ENCODE measurements around the gene CRTC1. TPM values are rescaled to one million over a fixed set of nuclear protein-coding genes. Genes with fewer than 3 reads are reported as not detected.
"Not testable (repeated sequence)": the region's sequence is repeated elsewhere in the genome, so short reads cannot be mapped to it uniquely, and the experiment has no call there.

The CRTC1 gene
- total RNA-seq, 1 experiment from 2014 or later, result 1.4 TPM

DNA sequence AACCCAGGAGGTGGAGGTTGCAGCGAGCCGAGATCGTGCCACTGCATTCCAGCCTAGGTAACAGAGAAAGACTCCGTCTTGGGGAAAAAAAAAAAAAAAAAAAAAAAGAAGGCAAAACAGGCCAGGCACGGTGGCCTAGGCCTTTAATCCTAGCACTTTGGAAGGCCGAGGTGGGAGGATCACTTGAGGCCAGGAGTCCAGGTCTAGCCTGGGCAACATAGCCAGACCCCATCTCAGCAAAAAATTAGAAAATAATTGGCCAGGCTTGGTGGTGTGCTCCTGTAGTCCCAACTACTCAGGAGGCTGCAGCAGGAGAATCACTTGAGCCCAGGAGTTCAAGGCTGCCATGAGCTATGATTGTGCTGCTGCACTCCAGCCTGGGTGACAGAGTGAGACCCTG is 43.4 kb downstream of the CRTC1 start:
- DNase-seq (ENCODE audit: low spot score), result no peak

DNA sequence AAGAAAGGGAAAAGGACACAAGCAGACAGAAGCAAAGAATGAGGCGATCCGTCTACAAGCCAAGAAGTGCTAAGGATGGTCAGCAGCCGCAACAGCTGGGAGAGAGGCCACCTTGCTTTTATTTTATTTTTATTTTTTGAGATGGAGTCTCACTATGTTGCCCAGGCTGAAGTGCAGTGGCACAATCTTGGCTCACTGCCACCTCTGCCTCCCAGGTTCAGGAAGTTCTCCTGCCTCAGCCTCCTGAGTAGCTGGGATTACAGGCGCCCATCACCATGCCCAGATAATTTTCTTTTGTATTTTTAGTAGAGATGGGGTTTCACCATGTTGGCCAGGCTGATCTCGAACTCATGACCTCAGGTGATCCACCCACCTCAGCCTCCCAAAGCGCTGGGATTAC is 44.1 kb downstream of the CRTC1 start:
- not testable (repeated sequence) for DNase-seq (ENCODE audit: low spot score)

DNA sequence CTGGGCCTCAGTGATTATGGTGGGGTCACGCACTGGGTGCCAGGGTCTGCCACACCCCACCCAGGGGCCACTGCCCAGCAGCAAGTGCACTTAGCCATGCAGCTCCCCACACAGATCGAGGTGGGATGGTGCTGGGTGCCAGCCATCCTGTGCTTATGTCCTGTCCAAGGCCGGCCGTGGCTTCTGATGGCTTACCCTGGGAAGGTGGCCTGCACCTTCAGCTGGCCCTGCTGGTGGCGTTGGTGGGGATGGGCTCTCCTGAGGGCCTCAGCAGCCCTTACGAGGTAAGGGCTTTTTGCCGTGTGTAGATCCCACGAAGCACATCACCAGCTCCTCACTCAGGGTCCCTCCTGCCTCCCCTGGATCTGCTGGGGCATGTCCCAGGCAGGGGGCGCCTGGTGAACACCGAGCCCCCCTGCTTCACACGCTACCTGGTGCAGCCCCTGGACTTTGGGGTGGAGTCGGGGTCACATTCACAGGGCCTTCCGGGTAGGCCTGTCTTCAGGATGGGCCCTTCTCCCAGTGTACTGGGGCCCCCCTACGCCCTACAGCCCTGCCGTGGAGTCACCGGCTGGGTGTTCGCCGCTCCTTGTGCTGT is 46.6 kb downstream of the CRTC1 start:
- DNase-seq (ENCODE audit: low spot score), result no peak

DNA sequence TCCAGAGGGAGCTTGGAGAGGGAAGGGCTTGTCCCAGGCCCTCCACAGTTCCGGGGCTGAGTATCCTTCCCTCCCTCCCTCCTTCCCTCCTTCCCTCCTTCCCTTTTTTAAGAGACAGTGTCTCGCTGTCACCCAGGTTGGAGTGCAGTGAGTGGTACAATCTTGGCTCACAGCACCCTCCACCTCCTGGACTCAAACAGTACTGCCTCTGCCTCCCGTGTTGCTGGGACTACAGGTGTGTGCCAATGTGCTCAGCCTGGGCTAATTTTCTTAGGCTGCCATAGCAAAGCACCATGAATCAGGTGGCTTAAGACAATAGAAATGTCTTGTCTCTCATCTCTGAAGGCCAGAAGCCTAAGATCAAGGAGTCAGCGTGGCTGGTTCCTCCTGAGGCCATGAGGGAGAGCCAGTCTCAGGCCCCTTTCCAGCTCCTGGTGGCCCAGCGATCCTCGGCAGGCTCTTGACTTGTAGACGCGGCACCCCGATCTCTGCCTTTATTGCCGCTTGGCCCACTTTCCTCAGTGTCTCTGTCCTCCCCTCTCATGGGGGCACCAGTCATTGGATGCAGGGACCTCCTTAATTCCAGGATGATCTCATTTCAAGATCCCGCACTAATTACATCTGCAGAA is 47.5 kb downstream of the CRTC1 start:
- no peak for DNase-seq (ENCODE audit: low spot score)

DNA sequence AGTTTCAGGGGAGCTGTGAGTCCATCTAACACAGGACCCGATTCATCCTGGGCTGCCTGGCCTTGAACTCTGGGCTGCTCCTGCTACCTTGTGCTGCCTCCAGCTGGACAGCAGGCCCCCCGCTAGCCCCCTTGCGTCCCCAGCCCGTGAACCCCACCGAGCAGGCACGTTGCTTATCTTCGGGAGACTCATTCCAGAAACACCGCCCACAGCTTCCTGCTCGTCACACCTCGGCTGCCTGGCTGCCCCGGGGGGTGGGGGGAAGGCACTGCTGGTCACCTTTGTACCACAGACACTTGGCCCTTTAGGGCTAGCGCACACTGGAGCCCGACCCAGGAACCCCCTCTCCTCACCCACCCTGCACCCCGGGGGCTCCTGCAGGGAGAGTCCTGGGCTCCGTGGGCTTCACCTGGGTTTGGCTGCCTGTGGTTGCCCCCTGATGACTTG is 48.1 kb downstream of the CRTC1 start:
- DNase-seq (ENCODE audit: low spot score), result no peak

DNA sequence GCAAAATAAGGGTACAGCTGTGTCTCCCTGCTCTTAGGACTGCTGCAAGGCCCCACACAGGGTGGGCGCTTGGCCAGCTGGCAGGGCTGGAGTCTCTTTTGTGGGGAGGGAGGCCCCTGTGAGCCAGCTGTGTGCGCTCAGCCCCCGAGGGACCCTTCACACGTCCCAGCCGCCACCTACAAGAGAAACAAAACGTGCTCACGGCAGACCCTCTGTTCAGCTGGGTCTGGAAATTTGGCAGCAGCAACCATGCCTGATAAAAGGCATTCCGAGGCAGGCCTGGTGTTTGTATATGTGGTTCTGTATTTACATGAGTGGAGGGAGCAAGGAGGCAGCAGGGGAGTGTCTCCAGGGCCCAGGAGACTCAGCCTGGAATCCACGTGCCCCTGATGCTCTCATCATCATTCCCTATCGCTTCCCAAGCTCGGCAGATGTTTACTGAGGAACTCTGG is 49.7 kb downstream of the CRTC1 start:
- DNase-seq (ENCODE audit: low spot score), result no peak

GRCh38 chr19:18733762-18734332 is 50.4 kb downstream of the CRTC1 start:
- not testable (repeated sequence) for DNase-seq (ENCODE audit: low spot score)

- no peak for DNase-seq (ENCODE audit: low spot score)
These were observed 51.8 kb downstream of the CRTC1 start for GRCh38 chr19:18735324-18735723.

- no peak for DNase-seq (ENCODE audit: low spot score)
These were observed 52.3 kb downstream of the CRTC1 start for GRCh38 chr19:18735752-18736151.

GRCh38 chr19:18736415-18737336 is 53.2 kb downstream of the CRTC1 start:
- DNase-seq (ENCODE audit: low spot score), result no peak

- DNase-seq (ENCODE audit: low spot score), result no peak
These were observed 54.0 kb downstream of the CRTC1 start for GRCh38 chr19:18737337-18737953.

DNA sequence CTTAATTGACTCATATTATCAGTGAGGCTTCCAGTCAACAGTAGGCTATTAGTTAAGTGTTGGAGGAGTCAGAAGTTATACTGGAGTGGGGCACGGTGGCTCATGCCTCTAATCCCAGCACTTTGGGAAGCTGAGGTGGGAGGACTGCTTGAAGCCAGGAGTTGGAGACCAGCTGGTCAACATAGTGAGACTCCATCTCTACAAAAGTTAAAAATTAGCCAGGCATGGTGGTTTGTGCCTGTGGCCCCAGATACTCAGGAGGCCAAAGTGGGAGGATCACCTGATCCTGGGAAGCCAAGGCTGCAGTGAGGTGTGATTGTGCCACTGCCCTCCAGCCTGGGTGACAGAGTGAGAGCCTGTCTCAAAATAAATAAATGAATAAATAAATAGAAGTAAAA is 54.5 kb downstream of the CRTC1 start:
- DNase-seq (ENCODE audit: low spot score), result no peak

- no peak for DNase-seq (ENCODE audit: low spot score)
These were observed 55.6 kb downstream of the CRTC1 start for GRCh38 chr19:18738961-18739690.

DNA sequence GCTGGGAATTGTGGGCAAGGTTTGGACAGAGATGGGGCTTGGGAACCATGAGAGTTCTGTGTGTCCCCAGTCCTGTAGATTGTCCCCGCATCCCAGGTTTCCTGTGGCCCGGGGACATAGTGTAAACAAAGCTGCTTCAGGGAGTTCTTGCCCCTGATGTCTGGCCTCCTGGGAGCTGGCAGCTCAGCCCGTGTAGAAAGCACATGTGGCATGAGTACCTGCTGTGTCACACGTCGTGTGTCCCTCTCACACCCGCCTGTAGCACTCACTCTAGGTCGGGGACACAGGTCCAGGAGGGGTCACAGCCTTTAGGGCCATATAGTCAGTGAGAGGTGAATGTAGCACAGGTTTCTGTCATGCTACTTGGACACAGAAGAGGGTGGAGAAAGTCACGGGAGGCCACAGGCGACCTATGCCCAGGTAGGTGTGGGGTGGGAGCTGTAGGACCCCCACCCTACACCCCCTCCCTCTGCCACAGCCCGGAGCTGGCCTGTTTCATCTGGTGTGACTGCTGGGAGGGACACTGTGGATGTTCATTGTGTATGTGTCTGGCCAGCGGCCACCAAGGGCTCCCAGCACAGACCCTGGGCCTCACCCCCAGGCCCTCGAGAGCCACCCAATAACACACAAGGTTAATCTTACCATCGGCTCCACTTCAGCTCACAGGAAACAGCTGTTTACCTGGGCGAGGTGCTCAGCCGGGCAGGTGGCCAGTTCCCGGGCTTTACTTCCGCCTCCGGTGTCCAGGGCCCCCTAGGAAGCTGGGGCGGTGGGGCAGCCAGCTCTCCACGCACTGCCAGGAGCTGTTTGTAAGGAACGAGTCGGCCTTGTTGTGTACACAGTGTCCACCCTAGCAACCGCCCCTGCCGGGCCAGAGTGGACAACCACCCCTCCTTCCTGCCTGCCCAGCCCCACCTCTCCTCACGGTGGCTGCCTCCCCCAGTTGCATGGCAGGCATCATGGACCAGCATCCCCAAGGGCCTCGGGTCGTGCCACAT is 57.9 kb downstream of the CRTC1 start:
- DNase-seq (ENCODE audit: low spot score), result no peak

DNA sequence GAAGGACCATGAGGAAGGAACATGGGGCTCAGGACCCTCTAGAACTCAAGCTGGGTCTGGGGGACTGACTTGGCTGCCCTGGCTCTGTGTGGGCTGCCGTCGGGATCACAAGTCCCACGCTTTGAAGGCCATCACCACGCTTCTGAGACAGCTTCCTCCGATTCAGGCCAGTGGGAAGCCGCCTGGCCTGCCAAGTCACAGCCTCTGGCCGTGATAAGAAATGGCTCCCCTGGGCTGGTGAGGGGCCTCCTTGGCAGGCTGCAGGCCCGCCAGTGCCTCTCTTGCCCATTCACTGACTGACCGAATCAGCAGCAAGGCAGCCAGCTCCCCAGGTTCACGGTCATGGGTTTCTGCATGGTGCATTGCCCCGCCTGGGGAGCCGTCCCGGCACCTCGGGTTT is 58.8 kb downstream of the CRTC1 start:
- DNase-seq (ENCODE audit: low spot score), result no peak

DNA sequence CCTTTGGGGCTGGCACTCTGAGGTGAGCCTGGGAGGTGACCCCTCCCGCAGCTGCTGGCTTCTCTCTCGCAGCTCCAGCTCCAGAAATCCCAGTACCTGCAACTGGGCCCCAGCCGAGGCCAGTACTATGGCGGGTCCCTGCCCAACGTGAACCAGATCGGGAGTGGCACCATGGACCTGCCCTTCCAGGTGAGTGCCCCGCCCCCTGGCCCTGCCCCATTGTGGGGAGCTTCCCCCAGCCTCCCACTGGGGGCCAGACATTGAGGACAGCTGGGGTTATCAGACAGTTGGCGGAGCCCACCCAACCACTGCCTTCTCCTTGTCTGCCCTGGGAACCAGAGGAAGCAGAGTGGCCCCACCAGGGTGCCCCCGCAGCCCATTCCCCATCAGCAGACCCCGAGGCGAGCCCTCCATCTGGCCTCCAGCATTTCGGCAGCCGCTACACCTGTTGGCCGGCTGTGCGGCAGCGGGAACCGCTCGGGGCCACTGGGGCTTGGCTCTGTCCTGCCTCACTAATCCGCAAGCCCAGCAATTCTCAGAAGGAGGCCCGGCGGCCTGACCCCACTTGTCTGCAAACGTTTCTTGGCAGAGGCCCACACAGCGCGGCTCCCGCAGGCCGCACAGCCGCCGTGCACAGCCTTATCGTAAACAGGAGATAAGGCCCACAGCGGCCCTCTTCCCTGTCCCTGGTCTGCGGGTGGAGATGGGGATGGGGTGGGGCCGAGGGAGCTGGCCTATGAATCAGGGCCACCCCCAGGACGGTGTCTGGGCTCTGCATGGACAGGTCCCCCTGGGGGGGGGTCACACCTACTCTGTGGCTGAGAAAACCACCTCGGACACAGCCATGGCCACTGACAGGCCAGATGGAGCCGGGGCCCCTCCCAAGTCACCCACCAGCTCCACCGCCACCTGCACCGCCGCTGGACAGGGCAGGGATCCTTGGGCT is 59.6 kb downstream of the CRTC1 start:
- DNase-seq (ENCODE audit: low spot score), result no peak

GRCh38 chr19:18743784-18744418 is 60.4 kb downstream of the CRTC1 start:
- no peak for DNase-seq (ENCODE audit: low spot score)

Data from A172 (cell line).